GM23338 (cell line): Measurements from ENCODE around the gene PSMD4. TPM values are rescaled to one million over a fixed set of nuclear protein-coding genes. Genes with fewer than 3 reads are reported as not detected.

Experiments
- ATAC-seq: fragments of 200-7000 bp; cut with Tn5 transposase; 3 replicates; pipeline ENCODE4 v1.9.1; 2020
- DNase-seq: peaks from one replicate; pipeline ENCODE4 v3.0.0-alpha.2; 2015; ENCODE audit warnings: low spot score
- H2AFZ ChIP-seq: fragments of 200-600 bp; sonication (generic); 2 replicates; pipeline ENCODE4 v1.8.0; 2016; ENCODE audit warnings: antibody characterized with exemption, mild to moderate bottlenecking, moderate library complexity
- H3F3A ChIP-seq: fragments of 200-600 bp; sonication (generic); replicated peaks from 2 replicates; pipeline ENCODE4 v1.8.0; 2017; ENCODE audit warnings: antibody characterized with exemption, mixed run types, low read depth
- H3K27ac ChIP-seq: fragments of 200-600 bp; sonication (generic); 2 replicates; pipeline ENCODE4 v1.6.1; 2016; ENCODE audit warnings: low read depth
- H3K27me3 ChIP-seq: fragments of 200-600 bp; sonication (generic); 2 replicates; pipeline ENCODE4 v1.8.0; 2016; ENCODE audit warnings: mild to moderate bottlenecking, mixed run types, moderate library complexity; ENCODE audit not compliant: insufficient read depth
- H3K36me3 ChIP-seq: fragments of 200-600 bp; sonication (generic); 2 replicates; pipeline ENCODE4 v1.8.0; 2016; ENCODE audit warnings: mild to moderate bottlenecking; ENCODE audit not compliant: insufficient read depth
- H3K4me1 ChIP-seq: fragments of 200-600 bp; sonication (generic); 2 replicates; pipeline ENCODE4 v1.8.0; 2016; ENCODE audit warnings: mild to moderate bottlenecking, moderate library complexity; ENCODE audit not compliant: insufficient read depth
- H3K4me2 ChIP-seq: fragments of 200-600 bp; sonication (generic); 2 replicates; pipeline ENCODE4 v1.7.1; 2017; ENCODE audit warnings: mixed run types
- H3K4me3 ChIP-seq: fragments of 200-600 bp; sonication (generic); 2 replicates; pipeline ENCODE4 v1.6.1; 2016; ENCODE audit warnings: mixed run types
- H3K79me2 ChIP-seq: fragments of 200-600 bp; sonication (generic); replicated peaks from 2 replicates; pipeline ENCODE4 v1.8.0; 2017; ENCODE audit warnings: mild to moderate bottlenecking; ENCODE audit not compliant: insufficient read depth
- H3K9me2 ChIP-seq: fragments of 200-600 bp; sonication (generic); 2 replicates; pipeline ENCODE4 v1.8.0; 2017; ENCODE audit not compliant: insufficient read depth
- H4K20me1 ChIP-seq: fragments of 200-600 bp; sonication (generic); replicated peaks from 2 replicates; pipeline ENCODE4 v1.8.0; 2017; ENCODE audit warnings: mild to moderate bottlenecking; ENCODE audit not compliant: insufficient read depth
- H3K27ac Mint-ChIP-seq: 2 replicates; pipeline ENCODE4 v1.8.0; 2020; ENCODE audit warnings: inconsistent platforms, mild to moderate bottlenecking, moderate library complexity, mixed read lengths
- H3K27me3 Mint-ChIP-seq: 3 replicates; pipeline ENCODE4 v1.8.0; 2022; ENCODE audit warnings: low read depth, mild to moderate bottlenecking, moderate library complexity, mixed read lengths, inconsistent platforms; ENCODE audit not compliant: insufficient read depth, poor library complexity
- H3K36me3 Mint-ChIP-seq: 3 replicates; pipeline ENCODE4 v1.8.0; 2021; ENCODE audit warnings: low read depth, mild to moderate bottlenecking, inconsistent platforms, moderate library complexity, mixed read lengths
- H3K4me1 Mint-ChIP-seq: 3 replicates; pipeline ENCODE4 v1.8.0; 2020; ENCODE audit warnings: mild to moderate bottlenecking, inconsistent platforms, mixed read lengths
- H3K4me3 Mint-ChIP-seq: 3 replicates; pipeline ENCODE4 v1.8.0; 2021; ENCODE audit warnings: moderate library complexity, mild to moderate bottlenecking, inconsistent platforms, mixed read lengths
- H3K9me3 Mint-ChIP-seq: 3 replicates; pipeline ENCODE4 v1.8.0; 2020; ENCODE audit warnings: moderate library complexity, mild to moderate bottlenecking, inconsistent platforms, mixed read lengths
- CREB1 ChIP-seq: fragments of 250-450 bp; sonication (Bioruptor Pico); IDR thresholded peaks from 2 replicates; pipeline ENCODE4 v1.5.0; 2020; ENCODE audit warnings: low read depth, mild to moderate bottlenecking, moderate library complexity
- CTCF ChIP-seq, 2 experiments: fragments of 200-600 bp in 1 of 2; sonication (generic) in 1 of 2; conservative IDR thresholded peaks; 2 replicates each; pipeline versions ENCODE4 v1.5.1 to v1.6.1; 2016 to 2017; ENCODE audit warnings: antibody characterized with exemption in 2 of 2, low read depth in 2 of 2, mild to moderate bottlenecking in 2 of 2, moderate library complexity in 1 of 2
- EZH2 ChIP-seq: fragments of 200-600 bp; sonication (generic); IDR thresholded peaks from one replicate; pipeline ENCODE4 v1.8.0; 2017; ENCODE audit warnings: antibody characterized with exemption, mild to moderate bottlenecking, low read depth; ENCODE audit not compliant: unreplicated experiment
- EZH2phosphoT487 ChIP-seq: fragments of 200-600 bp; sonication (generic); IDR thresholded peaks from one replicate; pipeline ENCODE4 v1.8.1; 2018; ENCODE audit warnings: antibody characterized with exemption; ENCODE audit not compliant: unreplicated experiment
- JUNB ChIP-seq: IDR thresholded peaks from one replicate; pipeline ENCODE4 v1.6.1; 2016; ENCODE audit warnings: antibody characterized with exemption; ENCODE audit not compliant: unreplicated experiment
- NANOG ChIP-seq: IDR thresholded peaks from 2 replicates; pipeline ENCODE4 v1.6.1; 2016; ENCODE audit warnings: antibody characterized with exemption, borderline replicate concordance
- POLR2AphosphoS5 ChIP-seq: IDR thresholded peaks from 2 replicates; pipeline ENCODE4 v1.6.1; 2016; ENCODE audit warnings: antibody characterized with exemption, low read depth
- STAT1 ChIP-seq: IDR thresholded peaks from one replicate; pipeline ENCODE4 v1.6.1; 2016; ENCODE audit warnings: antibody characterized with exemption; ENCODE audit not compliant: unreplicated experiment
- ZNF114 ChIP-seq: fragments of 250-450 bp; sonication (Bioruptor Pico); IDR thresholded peaks from 2 replicates; pipeline ENCODE4 v1.5.0; 2020; ENCODE audit warnings: mild to moderate bottlenecking, moderate library complexity
- ZNF331 ChIP-seq: fragments of 250-450 bp; sonication (Bioruptor Pico); IDR thresholded peaks from 2 replicates; pipeline ENCODE4 v1.5.0; 2020; ENCODE audit warnings: low read depth, mild to moderate bottlenecking, moderate library complexity
- ZNF462 ChIP-seq: fragments of 250-450 bp; sonication (Bioruptor Pico); IDR thresholded peaks from 2 replicates; pipeline ENCODE4 v1.5.0; 2020; ENCODE audit warnings: mild to moderate bottlenecking, moderate library complexity
- polyA plus RNA-seq: library from polyadenylated mRNA; unstranded; fragments of >200 nt; fragmentation: Nextera tagmentation; extraction: Ambion mirVana; gene quantifications from 2 replicates; pipeline ENCODE4 v1.2.1, GENCODE V29; 2016
- total RNA-seq: library from RNA; depleted of rRNA; stranded (reverse); fragments of >200 nt; shearing (Covaris generic); gene quantifications from 2 replicates; pipeline ENCODE4 v1.2.3, GENCODE V29; 2014
- TF ChIP-seq, protein P1 (sequence below): IDR thresholded peaks from one replicate; pipeline ENCODE4 v1.6.1; 2018; ENCODE audit warnings: antibody characterized with exemption; ENCODE audit not compliant: unreplicated experiment
- TF ChIP-seq, protein P2 (sequence below): IDR thresholded peaks from 2 replicates; pipeline ENCODE4 v1.6.1; 2016; ENCODE audit warnings: antibody characterized with exemption

PSMD4 gene
- total and polyA plus RNA-seq, 2 experiments from 2014 or later: 171 to 235 TPM

- Mint-ChIP-seq H3K27me3 (peaks cover 25% of the 10 kb centered on the region), H3K9me3 (no peaks in the 10 kb centered on the region), H3K36me3 (peaks cover 36% of the 10 kb centered on the region), H3K4me3 (peak overlapping the region; percentile 98), H3K27ac (peak overlapping the region; percentile 97), H3K4me1 (peaks cover 19% of the 10 kb centered on the region)
- 0 out of 2 replicates have a peak, but pooled peaks cover 10% of the 10 kb centered on the region for H3F3A ChIP-seq
- ATAC-seq (peak; percentile 21), DNase-seq (peak; percentile 79)
- no peak overlapping the region for H2AFZ ChIP-seq
- H3K79me2 ChIP-seq: peaks cover 34% of the 10 kb centered on the region
- H3K36me3 ChIP-seq: 0 out of 2 replicates have a peak, but pooled peaks cover 8% of the 10 kb centered on the region
- no peaks in the 10 kb centered on the region for H3K9me2 ChIP-seq
- TF ChIP-seq CREB1 (CRISPR knock-in tag): no peak
- no peak for TF ChIP-seq ZNF331 (CRISPR knock-in tag)
- TF ChIP-seq STAT1: no peak
- TF ChIP-seq NANOG: no peak
- no peak for TF ChIP-seq EZH2phosphoT487
- TF ChIP-seq, protein P1, sequence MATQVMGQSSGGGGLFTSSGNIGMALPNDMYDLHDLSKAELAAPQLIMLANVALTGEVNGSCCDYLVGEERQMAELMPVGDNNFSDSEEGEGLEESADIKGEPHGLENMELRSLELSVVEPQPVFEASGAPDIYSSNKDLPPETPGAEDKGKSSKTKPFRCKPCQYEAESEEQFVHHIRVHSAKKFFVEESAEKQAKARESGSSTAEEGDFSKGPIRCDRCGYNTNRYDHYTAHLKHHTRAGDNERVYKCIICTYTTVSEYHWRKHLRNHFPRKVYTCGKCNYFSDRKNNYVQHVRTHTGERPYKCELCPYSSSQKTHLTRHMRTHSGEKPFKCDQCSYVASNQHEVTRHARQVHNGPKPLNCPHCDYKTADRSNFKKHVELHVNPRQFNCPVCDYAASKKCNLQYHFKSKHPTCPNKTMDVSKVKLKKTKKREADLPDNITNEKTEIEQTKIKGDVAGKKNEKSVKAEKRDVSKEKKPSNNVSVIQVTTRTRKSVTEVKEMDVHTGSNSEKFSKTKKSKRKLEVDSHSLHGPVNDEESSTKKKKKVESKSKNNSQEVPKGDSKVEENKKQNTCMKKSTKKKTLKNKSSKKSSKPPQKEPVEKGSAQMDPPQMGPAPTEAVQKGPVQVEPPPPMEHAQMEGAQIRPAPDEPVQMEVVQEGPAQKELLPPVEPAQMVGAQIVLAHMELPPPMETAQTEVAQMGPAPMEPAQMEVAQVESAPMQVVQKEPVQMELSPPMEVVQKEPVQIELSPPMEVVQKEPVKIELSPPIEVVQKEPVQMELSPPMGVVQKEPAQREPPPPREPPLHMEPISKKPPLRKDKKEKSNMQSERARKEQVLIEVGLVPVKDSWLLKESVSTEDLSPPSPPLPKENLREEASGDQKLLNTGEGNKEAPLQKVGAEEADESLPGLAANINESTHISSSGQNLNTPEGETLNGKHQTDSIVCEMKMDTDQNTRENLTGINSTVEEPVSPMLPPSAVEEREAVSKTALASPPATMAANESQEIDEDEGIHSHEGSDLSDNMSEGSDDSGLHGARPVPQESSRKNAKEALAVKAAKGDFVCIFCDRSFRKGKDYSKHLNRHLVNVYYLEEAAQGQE: no peak
- TF ChIP-seq, protein P2, sequence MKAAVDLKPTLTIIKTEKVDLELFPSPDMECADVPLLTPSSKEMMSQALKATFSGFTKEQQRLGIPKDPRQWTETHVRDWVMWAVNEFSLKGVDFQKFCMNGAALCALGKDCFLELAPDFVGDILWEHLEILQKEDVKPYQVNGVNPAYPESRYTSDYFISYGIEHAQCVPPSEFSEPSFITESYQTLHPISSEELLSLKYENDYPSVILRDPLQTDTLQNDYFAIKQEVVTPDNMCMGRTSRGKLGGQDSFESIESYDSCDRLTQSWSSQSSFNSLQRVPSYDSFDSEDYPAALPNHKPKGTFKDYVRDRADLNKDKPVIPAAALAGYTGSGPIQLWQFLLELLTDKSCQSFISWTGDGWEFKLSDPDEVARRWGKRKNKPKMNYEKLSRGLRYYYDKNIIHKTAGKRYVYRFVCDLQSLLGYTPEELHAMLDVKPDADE: no peak
- no peak for TF ChIP-seq CTCF (conservative IDR thresholded peaks at IDR 0.05; ENCODE audit: low read depth in 2 of 2)
- no peak for TF ChIP-seq ZNF114
- no peak for TF ChIP-seq EZH2
- no peak for TF ChIP-seq ZNF462 (CRISPR knock-in tag)
- TF ChIP-seq POLR2AphosphoS5: no peak; the same call in 1 of the 2 replicates
- TF ChIP-seq JUNB: no peak
- H4K20me1 ChIP-seq: peaks cover 12% of the 10 kb centered on the region; the same call in 1 of the 2 replicates
- peak overlapping the region; percentile 99 for H3K27ac ChIP-seq
- H3K4me1 ChIP-seq: peaks cover 6% of the 10 kb centered on the region; the same call in 1 of the 2 replicates
- H3K4me2 ChIP-seq: peak overlapping the region; percentile 99
- no peaks in the 10 kb centered on the region for H3K27me3 ChIP-seq
- H3K4me3 ChIP-seq: peak overlapping the region; percentile 95
Observed at GRCh38 chr1:151282883-151283725, 28.6 kb downstream of the PSMD4 start.
